GM21528 (cell line): ENCODE data around the gene CACNA1D.
"Not testable (repeated sequence)": the region's sequence is repeated elsewhere in the genome, so short reads cannot be mapped to it uniquely, and the experiment has no call there.

ENCODE experiments used
- ATAC-seq: cut with Tn5 transposase; IDR thresholded peaks from one replicate; pipeline ENCODE4 v1.9.1; 2021; ENCODE audit warnings: mild to moderate bottlenecking, moderate library complexity; ENCODE audit not compliant: unreplicated experiment, low FRiP score

Gene CACNA1D

DNA sequence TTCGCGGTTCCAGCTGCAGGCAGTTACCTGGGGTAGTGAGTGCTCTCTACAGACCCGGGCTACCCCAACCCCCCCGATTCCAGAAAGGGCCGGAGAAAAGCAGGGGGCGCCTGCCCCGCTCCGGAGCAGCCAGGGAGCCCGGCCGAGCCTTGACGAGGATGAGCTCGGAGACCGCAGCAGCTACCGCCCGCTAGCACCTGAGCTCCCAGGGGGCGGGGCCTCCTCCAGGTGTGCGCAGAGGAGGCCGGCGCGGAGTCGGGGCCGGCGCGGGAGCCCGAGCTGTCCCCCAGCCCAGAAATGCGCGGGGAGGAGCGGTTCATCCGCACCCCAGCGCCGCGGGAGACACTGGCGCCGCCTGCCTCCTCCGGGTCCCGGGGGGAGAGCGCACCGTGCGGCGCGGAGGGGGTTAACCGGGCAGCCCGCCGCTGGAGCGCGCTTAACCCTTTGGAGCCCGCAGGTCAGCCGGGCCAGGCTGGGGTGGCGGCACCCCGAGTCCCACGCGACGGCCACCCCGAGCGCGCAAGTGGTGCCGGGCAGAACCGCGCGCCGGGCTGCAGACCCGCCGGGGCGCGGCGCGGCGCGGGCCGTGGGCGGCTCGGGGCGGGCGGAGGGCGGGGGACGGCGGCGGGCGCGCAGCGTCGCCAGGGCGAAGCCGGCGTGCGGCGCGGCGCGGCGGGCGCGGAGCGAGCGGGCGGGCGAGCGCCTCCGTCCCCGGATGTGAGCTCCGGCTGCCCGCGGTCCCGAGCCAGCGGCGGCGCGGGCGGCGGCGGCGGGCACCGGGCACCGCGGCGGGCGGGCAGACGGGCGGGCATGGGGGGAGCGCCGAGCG is at the start of gene CACNA1D:
Gene CACNA1D (plus strand): TSS at position 649 of the 829 bp plus-strand sequence. CDS start 556 bp downstream, outside the sequence.
- ATAC-seq: no peak

DNA sequence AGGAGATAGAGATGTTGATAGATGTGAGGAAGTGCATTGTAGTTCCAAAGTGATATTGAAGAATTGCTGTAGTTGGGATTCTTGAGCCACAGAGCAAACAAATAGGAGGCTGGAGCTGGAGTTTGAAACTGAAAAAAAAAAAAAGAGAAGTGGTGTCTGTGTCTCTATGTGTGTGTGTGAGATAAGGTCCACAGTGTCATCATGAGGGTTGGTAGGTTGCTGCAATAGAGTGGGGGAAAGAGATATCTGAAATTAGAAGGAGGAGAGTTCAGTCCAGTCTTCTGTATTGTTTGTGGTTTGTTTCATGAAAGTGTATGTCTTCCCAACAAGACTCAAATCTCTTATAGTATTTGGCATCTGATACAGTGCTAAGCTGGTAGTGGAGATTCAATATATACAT is 37.3 kb upstream of the CACNA1D start:
- no peak for ATAC-seq

DNA sequence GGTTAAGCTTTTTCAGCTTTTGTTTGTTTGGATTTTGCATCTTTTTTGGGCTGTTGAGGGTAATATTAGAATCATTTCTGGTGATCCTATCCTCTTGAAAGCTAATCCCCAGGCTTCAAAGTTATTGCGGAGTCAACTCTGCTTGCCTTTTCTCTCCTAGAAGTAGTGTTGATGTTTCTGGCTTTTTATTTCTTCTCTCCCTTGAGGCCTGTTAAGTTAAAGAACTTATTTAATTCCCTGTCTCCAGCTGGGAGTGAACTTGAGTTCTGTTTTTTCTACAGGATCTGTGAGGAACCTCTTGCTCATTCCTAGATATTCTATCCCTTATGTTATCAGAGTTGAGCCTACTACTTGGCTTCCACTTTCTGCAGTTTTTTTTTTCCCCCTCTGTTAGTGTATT is 34.1 kb upstream of the CACNA1D start:
- no peak for ATAC-seq

DNA sequence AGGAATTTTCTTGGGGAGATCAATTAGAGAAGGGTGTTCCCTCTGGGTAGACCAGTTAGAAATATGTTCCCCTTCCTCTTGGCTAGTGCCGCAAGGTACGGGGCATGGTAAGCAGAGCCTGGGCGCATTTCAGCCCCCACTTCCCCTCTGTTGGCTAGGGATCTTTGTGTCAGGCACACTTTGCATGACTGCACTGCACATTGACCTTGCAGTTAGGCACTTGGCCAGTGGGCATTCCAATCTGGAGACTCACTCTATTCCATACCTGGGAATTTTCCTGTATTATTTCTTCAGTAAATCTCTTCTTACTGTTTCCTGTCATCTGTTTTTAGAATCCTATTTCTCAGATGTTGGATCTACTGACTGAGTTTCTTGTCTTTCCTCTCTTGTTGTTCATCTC is 30.0 kb upstream of the CACNA1D start:
- no peak for ATAC-seq

DNA sequence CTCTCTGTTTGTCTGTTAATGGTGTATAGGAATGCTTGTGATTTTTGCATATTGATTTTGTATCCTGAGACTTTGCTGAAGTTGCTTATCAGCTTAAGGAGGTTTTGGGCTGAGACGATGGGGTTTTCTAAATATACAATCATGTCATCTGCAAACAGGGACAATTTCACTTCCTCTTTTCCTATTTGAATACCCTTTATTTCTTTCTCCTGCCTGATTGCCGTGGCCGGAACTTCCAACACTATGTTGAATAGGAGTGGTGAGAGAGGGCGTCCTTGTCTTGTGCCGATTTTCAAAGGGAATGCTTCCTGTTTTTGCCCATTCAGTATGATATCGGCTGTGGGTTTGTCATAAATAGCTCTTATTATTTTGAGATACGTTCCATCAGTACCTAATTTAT is 24.7 kb upstream of the CACNA1D start:
- ATAC-seq: not testable (repeated sequence)

DNA sequence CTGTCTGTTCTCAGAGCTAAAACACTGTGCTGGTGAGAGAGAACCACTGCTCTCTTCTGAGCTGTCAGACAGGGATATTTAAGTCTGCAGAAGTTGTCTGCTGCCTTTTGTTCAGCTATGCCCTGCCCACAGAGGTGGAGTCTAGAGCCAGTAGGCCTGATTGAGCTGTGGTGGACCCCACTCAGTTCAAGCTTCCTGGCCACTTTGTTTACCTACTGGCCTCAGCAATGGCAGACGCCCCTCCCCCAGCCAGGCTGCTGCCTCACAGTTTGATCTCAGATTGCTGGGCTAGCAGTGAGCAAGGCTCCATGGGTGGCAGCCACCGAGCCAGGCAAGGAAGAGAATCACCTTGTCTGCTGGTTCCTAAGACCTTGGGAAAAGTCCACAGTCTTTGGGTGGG is 21.0 kb upstream of the CACNA1D start:
- ATAC-seq: no peak

DNA sequence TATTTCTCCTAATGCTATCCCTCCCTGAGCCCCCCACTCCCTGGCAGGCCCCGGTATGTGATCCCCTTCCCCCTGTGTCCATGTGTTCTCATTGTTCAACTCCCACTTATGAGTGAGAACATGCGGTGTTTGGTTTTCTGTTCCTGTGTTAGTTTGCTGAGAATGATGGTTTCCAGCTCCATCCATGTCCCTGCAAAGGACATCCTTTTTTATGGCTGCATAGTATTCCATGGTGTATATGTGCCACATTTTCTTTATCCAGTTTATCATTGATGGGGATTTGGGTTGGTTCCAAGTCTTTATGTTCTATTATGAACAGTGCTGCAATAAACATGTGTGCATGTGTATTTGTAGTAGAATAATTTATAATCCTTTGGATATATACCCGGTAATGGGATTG is 18.0 kb upstream of the CACNA1D start:
- ATAC-seq: not testable (repeated sequence)

DNA sequence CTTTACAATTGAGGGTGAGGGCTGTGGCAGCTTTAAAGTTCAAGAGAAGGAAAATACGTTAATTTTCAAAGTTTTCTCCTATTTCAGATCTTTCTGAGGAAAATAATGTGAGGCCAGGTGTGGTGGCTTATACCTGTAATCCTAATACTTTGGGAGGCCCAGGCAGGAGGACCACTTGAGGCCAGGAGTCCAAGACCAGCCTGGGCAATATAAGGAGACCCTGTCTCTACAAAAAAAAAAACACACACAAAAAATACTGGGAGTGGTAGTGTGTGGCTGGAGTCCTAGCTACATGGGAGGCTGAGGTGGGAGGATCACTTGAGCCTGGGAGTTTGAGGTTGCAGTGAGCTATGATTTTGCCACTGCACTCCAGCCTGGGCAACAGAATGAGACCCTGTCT is 16.7 kb upstream of the CACNA1D start:
- not testable (repeated sequence) for ATAC-seq

DNA sequence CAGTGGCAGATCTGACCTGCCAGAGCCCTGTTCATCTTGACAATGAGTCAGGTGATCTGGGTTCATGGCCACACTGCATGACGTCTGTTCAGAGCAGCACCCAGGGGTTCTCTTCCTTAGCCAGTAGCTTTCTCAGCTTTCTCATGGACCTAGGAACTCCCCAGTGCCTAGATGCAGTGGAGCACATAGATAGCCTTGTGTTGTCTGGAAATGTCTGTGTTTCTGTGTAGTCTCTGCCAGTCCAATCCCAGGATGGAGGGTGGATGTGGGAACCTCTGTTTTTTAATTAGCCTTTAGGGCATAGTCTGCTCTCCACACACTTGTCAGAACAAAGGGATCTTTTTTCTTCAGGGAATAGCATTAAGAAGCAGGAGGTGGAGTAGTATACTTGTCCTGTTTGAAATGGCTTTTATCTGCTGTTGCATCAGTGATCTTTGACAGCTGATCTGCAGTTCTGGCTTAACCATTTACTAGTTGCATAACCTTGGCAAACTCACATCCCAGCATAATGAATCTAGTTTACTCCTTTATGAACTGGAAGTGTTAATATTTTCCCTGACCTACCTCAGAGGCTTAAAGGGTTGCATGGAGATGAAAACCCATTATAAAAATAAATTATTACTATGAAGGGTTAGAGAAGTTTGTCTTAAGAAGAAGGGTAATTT is 16.1 kb upstream of the CACNA1D start:
- ATAC-seq: no peak

DNA sequence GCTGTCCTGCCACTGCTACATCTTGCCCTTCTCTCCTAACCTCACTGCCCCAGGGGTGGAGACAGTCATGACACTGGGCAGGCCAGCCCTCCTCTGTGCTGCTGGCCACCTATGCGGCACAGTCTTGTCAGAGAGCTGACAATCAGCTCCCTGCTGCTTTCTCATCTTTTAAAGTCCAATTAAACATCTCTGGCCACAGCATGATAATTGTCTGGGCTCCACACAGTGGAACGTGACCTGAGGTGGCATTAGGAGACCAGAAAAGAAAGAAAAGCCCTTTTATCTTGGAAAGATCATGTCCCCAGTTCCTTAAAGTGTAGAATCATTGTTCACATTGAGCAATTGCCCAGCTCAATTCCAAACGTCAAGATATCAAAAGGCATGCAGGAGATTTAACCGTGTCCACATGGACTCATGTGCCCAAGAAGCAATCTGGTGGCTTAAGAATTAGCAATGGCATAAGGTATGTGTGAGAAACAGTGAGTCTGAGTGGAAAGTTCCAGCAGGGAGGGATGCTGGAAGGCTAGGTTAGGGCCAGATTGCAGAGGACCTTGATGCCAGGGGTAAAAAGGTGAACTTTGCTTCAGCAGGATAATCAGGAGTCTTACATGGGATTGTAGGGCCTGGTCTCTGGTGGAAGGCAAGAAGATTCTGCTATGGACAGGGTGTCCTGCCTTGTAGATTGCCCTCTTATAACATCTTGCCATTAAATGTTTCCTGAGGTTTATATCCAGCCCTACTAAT is 15.3 kb upstream of the CACNA1D start:
- no peak for ATAC-seq

DNA sequence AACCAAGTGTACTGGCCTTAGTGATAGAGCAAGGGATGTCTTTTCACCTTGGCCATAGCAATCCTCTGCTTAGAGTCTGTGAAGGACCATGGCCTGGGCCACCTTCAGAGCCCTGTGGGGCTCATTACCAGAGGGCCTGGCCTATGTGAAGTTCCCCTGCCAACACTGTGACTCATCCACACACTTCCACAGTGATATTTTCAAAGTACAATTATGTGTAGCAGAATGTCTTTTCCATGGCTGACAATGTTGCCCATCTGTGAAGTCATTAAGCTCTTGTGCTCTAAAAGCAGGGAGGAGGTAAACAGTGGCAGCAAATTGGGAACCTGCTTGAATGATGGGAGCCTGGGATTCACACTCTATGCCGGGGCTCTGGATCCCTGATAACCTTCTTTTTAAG is 12.2 kb upstream of the CACNA1D start:
- ATAC-seq: no peak

DNA sequence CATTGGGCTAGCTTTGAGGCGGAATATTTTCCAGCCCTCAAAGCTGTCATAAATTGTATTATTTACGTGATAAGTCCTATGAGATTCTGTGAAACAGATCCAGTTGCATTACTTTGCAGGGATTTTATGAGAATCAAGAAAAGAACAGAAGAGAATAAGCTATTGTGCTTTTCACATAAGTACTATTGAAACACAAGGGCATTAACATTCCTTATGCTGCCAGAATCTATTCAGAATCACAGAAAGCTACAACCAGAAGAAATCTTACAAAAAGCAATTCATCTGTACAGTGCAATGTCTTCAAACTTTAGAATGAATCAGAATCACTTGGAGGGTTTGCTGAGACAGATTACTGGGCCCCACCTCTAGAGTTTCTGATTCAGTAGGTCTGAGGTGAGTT is 10.6 kb upstream of the CACNA1D start:
- no peak for ATAC-seq

DNA sequence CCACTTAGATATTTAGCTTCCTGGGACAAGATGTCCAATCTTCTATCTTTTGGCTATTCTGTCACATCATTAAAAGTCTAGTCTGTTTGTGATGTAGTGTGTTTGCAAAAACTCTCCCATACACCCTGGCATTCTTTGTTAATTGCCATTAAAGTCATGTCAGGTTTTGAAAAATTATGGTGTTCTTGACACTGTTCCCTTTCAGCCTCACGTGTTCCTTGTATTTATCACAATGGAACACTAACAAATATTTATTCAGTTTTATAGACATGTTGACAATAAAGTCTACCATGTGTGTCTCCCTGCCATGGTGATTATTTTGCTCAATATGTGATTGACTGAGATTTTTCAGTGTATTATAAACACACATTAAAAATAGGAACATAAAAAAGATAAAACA is 9.4 kb upstream of the CACNA1D start:
- ATAC-seq: no peak

DNA sequence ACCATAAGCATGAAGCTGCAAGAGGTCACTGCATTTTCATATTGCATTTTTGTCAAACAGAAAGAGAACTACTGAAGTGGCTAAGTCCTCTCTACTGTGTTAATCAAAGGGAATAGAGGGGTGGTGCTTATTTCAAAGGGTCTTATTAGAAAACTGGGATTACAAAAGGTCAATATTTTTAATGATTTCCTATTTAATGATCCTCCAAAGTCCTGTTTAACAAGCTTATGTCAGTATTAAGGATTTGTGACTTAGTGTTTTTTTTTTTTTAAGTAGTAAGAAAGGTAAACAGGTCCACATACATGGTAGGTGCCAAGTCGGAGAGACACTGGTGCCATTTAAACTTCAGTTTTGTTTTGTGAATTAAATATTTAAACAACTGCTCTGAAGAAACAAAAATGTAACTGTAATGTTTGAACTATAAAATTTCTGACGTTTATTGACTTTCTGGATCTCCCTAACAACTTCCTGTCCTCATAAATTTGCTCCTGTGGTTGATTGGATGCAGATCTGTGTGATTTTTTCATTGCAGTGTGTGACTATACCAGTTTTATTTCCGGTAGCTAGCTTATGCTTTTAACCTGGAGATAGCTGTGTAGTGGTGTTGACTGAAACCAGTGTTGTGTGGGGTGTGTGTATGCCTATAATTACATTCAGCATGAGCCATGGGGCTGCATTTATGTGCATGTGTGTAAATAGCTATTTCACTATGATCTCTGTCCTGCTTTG is 8.6 kb upstream of the CACNA1D start:
- no peak for ATAC-seq

DNA sequence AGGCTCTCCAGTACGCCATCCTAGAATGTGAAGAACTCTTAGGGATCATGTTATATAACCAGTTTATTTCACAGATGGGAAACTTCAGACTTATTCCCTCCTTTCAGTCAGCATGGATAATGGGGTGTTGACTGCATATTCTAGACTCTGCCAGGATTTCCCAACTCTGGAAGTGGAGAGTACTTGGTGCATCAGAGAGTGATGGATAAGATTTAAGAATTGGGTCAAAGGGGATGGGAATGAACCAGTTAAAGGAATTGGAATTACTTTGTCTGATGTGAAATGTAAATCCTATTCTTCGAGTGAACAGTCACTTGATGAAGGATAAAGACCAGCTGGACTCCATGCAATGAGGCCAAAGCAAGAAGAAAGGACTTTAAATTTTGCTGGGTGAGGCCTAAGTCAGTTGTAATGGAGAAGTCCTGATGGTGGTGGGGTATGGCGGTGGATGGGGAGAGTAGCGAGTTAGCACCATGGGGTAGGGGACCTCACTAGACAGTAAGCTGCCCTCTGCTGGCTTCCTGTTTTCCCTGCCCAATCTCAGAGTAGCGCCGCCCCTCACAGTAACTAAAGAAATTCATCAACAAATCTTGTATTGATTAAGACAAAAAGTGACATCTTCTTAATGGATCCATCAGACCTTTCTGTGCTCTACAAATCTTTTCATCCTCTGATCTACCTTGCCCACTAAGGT is 7.3 kb upstream of the CACNA1D start:
- no peak for ATAC-seq

DNA sequence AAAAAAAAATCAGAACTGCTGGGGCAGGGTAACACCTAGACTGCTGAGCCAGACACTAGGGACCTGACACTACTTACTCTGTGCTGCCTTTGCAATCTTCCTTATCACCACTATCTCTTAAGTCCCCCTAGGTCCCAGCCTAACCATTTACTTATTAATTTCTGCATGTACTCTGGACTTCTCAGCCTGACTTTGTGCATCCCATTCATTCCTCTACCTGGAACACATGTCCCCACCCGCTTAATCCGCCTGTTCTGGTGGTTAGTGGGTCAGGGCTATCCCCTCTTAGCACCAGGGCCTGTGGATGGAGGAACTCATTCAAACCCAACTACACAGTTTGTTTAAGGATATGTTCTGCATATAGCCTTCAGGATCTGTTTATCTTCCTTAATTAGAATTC is 5.0 kb upstream of the CACNA1D start:
- ATAC-seq: no peak

DNA sequence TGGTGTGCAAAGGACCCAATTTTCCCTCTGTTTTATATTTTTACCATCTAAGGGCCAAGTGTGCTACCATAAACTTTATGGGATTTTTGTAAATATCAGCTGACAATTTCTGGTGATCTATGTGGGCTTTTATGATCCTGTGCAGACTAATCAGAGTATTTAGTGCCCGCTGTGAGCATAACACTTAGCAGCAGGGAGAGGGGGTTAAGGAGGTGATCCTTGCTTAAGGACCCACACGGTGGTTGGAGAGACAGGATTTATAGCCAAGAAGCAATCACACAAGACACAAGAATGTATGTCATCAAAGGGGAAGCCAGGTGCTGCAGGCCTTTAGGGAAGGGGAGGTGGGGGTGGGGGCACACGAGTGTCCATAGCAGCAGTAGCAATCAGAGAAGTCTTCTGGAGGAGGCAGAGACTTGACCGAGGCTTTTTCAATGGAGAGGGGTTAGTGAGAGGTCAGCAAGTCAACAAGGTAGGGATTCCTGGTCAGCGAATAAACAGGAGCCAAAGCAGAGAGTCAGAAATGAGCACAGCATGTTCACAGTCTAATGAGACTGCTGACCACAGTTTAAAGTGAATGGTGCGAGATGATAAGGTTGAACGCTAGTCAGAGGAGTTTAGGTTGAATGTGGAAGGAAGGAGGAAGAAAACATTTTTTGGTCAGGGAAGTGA is 4.5 kb upstream of the CACNA1D start:
- no peak for ATAC-seq

DNA sequence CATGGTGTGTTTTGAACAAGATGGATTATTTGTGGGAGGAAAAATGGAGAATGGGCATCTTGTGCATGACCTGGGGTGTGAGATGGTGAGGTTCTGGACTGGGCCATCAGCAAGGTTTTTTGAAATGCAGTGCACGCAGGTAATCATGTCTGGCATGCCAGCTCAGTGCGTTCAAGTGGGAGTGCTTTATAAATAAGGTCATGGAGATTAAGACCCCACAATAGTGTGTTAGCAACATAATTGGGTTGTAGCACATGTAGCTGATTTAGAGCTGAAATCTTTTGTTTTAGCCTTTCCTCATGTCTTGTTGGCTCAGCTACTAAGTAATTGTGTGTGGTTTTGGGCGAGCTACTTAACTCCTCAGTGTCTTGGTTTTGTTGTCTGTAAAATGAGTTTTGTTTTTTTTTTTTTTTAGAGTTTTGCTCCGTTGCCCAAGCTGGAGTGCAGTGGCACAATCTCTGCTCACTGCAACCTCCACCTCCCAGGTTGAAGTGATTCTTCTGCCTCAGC is 3.9 kb upstream of the CACNA1D start:
- no peak for ATAC-seq

DNA sequence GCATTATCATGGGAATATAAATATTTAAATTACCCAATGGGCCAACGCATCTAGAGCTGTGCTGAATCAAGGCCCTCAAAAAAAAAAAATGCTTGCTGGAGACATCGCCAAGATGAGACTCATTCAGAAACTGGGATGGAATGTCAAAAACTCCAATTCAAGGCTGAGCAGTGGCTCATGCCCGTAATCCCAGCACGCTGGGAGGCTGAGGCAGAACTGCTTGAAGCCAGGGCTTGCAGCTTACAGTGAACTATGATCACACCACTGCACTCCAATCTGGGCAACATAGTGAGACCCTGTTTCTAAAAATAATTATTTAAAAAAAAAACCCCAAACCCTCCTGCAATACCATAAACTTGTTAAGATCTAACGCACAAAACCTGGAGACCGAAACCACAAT is 3.1 kb upstream of the CACNA1D start:
- no peak for ATAC-seq
